Measurements from ENCODE around the gene CHCHD2. TPM values are rescaled to one million over a fixed set of nuclear protein-coding genes. Genes with fewer than 3 reads are reported as not detected.
"Not testable (repeated sequence)": the region's sequence is repeated elsewhere in the genome, so short reads cannot be mapped to it uniquely, and the experiment has no call there.

CHCHD2 gene
- total RNA-seq, 2 donors from 2014 or later = 338 to 580 TPM

- intact Hi-C loops (cut with DNase I) = no loop called here
- Histone ChIP-seq H3K27me3 (no peaks in the 10 kb centered on the region), H3K27ac (no peak overlapping the region), H3K36me3 (peaks cover 21% of the 10 kb centered on the region), H3K4me1 (no peaks in the 10 kb centered on the region), H3K9me3 (no peaks in the 10 kb centered on the region), H3K9ac (ENCODE audit: low read depth in 2 of 2, low read length in 2 of 2) (no peak overlapping the region), H3K4me3 (no peak overlapping the region)
- DNase-seq = no peak
- TF ChIP-seq CTCF (IDR thresholded peaks at IDR 0.05) = no peak
Measured at GRCh38 chr7:56099653-56100052, 6.6 kb downstream of the CHCHD2 start.

GRCh38 chr7:56098187-56099008 lies 7.9 kb downstream of the CHCHD2 start:
- intact Hi-C loops (cut with DNase I); H3K27ac ChIP-seq; H3K9me3 ChIP-seq; H3K9ac ChIP-seq (ENCODE audit: low read depth in 2 of 2, low read length in 2 of 2); H3K4me1 ChIP-seq; DNase-seq; H3K27me3 ChIP-seq; H3K4me3 ChIP-seq: not testable (repeated sequence)
- peaks cover 17% of the 10 kb centered on the region for H3K36me3 ChIP-seq

GRCh38 chr7:56097700-56098099 lies 8.6 kb downstream of the CHCHD2 start:
- H3K27ac ChIP-seq = no peak overlapping the region
- no peak for TF ChIP-seq CTCF (IDR thresholded peaks at IDR 0.05)

GRCh38 chr7:56092789-56093531 lies 13.3 kb downstream of the CHCHD2 start, which contains the start of gene PHKG1:
PHKG1 (minus strand) TSS chr7:56092952; CDS start chr7:56088941, 4,011 bp downstream.
- intact Hi-C loops (cut with DNase I) = no loop called here
- Histone ChIP-seq H3K9ac (ENCODE audit: low read depth in 2 of 2, low read length in 2 of 2) (no peak within 1 kb of the TSS), H3K36me3 (no peaks in the 10 kb centered on the region), H3K4me3 (no peak within 1 kb of the TSS), H3K4me1 (no peaks in the 10 kb centered on the region), H3K27ac (no peak within 1 kb of the TSS), H3K27me3 (no peaks in the 10 kb centered on the region), H3K9me3 (no peaks in the 10 kb centered on the region)
- peak; percentile 61 for DNase-seq
- peak; percentile 21 for TF ChIP-seq CTCF (IDR thresholded peaks at IDR 0.05)

More at GRCh38 chr7:56097700-56098099, 8.6 kb downstream of the CHCHD2 start:
- H3K36me3 ChIP-seq = peaks cover 16% of the 10 kb centered on the region
- H3K4me1 ChIP-seq = no peaks in the 10 kb centered on the region
- no peak overlapping the region for H3K9ac ChIP-seq (ENCODE audit: low read depth in 2 of 2, low read length in 2 of 2)
- H3K4me3 ChIP-seq = no peak overlapping the region
- H3K27me3 ChIP-seq = no peaks in the 10 kb centered on the region
- DNase-seq = no peak
- H3K9me3 ChIP-seq = no peaks in the 10 kb centered on the region
- intact Hi-C loops (cut with DNase I) = no loop called here

- H3K27me3 ChIP-seq; H3K4me1 ChIP-seq; DNase-seq; H3K9ac ChIP-seq (ENCODE audit: low read depth in 2 of 2, low read length in 2 of 2); H3K36me3 ChIP-seq; H3K9me3 ChIP-seq; H3K27ac ChIP-seq; H3K4me3 ChIP-seq; intact Hi-C loops (cut with DNase I): not testable (repeated sequence)
Measured at GRCh38 chr7:56092388-56092787, 13.9 kb downstream of the CHCHD2 start.

GRCh38 chr7:56091591-56091990 lies 14.7 kb downstream of the CHCHD2 start:
- no peaks in the 10 kb centered on the region for H3K36me3 ChIP-seq
- no peak for DNase-seq
- no peaks in the 10 kb centered on the region for H3K4me1 ChIP-seq
- H3K4me3 ChIP-seq = no peak overlapping the region
- no peak overlapping the region for H3K27ac ChIP-seq
- no peaks in the 10 kb centered on the region for H3K27me3 ChIP-seq
- no peak overlapping the region for H3K9ac ChIP-seq (ENCODE audit: low read depth in 2 of 2, low read length in 2 of 2)
- no peak for TF ChIP-seq CTCF (IDR thresholded peaks at IDR 0.05)
- no peaks in the 10 kb centered on the region for H3K9me3 ChIP-seq
- intact Hi-C loops (cut with DNase I) = no loop called here

Measured in colonic mucosa (tissue), 4 donors.